ENCODE data around the gene CCNC.

DNA sequence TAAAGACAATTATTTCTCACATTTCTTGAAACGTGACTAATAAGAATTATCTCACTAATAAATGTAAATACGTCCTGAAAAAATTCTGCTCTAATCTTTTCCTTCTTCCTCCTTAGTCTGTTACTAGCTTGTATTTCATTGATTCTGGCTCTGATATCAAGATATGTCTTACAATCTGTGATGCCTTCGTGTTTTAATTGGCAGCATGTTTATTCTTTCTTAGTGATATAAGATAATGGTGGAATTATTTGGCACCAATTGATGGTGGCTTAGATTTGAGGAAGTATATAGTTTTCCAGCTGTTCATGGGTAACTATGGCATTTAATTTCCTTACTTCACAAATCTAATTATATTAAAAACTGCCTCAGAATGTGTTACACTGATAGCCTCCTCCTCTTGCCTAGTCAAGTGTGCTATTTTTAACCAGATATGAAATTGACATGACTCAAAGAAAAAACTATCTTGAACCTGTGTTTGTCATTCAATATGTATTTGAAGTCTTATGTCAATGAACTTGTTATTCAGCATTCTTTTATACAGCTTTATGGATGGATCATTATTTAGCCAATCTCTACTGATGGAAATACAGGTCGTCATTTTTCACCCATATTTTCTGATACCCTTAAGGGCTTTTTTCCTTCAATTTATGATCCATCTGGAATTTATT is 5.3 kb downstream of the CCNC start:
- TF ChIP-seq, protein P1, sequence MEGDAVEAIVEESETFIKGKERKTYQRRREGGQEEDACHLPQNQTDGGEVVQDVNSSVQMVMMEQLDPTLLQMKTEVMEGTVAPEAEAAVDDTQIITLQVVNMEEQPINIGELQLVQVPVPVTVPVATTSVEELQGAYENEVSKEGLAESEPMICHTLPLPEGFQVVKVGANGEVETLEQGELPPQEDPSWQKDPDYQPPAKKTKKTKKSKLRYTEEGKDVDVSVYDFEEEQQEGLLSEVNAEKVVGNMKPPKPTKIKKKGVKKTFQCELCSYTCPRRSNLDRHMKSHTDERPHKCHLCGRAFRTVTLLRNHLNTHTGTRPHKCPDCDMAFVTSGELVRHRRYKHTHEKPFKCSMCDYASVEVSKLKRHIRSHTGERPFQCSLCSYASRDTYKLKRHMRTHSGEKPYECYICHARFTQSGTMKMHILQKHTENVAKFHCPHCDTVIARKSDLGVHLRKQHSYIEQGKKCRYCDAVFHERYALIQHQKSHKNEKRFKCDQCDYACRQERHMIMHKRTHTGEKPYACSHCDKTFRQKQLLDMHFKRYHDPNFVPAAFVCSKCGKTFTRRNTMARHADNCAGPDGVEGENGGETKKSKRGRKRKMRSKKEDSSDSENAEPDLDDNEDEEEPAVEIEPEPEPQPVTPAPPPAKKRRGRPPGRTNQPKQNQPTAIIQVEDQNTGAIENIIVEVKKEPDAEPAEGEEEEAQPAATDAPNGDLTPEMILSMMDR (IDR thresholded peaks at IDR 0.05; ENCODE audit: insufficient read depth, low read depth, low read length), result no peak
- no peak for TF ChIP-seq EZH2 (IDR thresholded peaks at IDR 0.05; ENCODE audit: insufficient read depth, low read length)

All from astrocyte (in vitro differentiated cells and primary cell).